Left lung (tissue), 10 donors: Measurements from ENCODE around the gene MCM9. TPM values are rescaled to one million over a fixed set of nuclear protein-coding genes. Genes with fewer than 3 reads are reported as not detected.
"Not testable (repeated sequence)": the region's sequence is repeated elsewhere in the genome, so short reads cannot be mapped to it uniquely, and the experiment has no call there.

Experiments used
- ATAC-seq: fragments of 200-7000 bp; cut with Tn5 transposase; one replicate; pipeline ENCODE4 v1.9.1; 2020; ENCODE audit warnings: moderate library complexity
- DNase-seq, 4 donors: peaks; one replicate each; pipeline ENCODE4 v3.0.0-alpha.2; 2013 to 2020
- H3K27ac ChIP-seq, 2 donors: fragments of 200-600 bp; sonication (generic) in 1 of 2; one replicate each; pipeline versions ENCODE4 v1.5.0 to v1.8.0; 2020 to 2021
- H3K27me3 ChIP-seq, 2 donors: fragments of 200-600 bp; sonication (generic) in 1 of 2; one replicate each; pipeline versions ENCODE4 v1.5.0 to v1.8.0; 2020 to 2021
- H3K36me3 ChIP-seq, 2 donors: fragments of 200-600 bp; sonication (generic) in 1 of 2; one replicate each; pipeline versions ENCODE4 v1.5.0 to v1.8.0; 2020 to 2021
- H3K4me1 ChIP-seq, 2 donors: fragments of 200-600 bp; one replicate each; pipeline ENCODE4 v1.8.0; 2021
- H3K4me3 ChIP-seq, 2 donors: fragments of 200-600 bp; sonication (generic) in 1 of 2; one replicate each; pipeline versions ENCODE4 v1.5.0 to v1.8.0; 2020 to 2021; ENCODE audit warnings: mild to moderate bottlenecking in 1 of 2
- H3K9me3 ChIP-seq, 2 donors: fragments of 200-600 bp; sonication (generic) in 1 of 2; one replicate each; pipeline versions ENCODE4 v1.5.0 to v1.8.0; 2020 to 2021
- intact Hi-C, 2 donors: fragments of 100-400 bp; cut with DNase I; formaldehyde crosslinking; loops; one replicate each; pipeline versions ENCODE4 v1.11.2 to v1.14.2; 2022
- polyA plus RNA-seq, 6 donors: library from polyadenylated mRNA; unstranded; fragments of 120-200 nt; gene quantifications; one replicate each; pipeline ENCODE4 v1.2.1, GENCODE V29; 2013; ENCODE audit not compliant: insufficient read length in 6 of 6
- total RNA-seq, 2 donors: library from RNA; stranded (reverse); fragmentation: NEBNext Ultra II Directional; extraction: Animal tissue kit (Norgen Biotek cat#: 25700); gene quantifications; one replicate each; pipeline ENCODE4 v1.2.1, GENCODE V29; 2021
- TF ChIP-seq, protein P1 (sequence below), 2 donors: fragments of 200-600 bp; sonication (generic) in 1 of 2; IDR thresholded peaks; one replicate each; pipeline versions ENCODE4 v1.5.0 to v1.8.0; 2021; ENCODE audit warnings: antibody characterized with exemption in 2 of 2
- donor health status: DM: no; HTN: yes; CAD: no.
- donor health status: DM: no; HTN: no; CAD: no.

The MCM9 gene
- total and polyA plus RNA-seq, 8 donors = 16.0 to 24.2 (median 20.7) TPM

- TF ChIP-seq, protein P1, sequence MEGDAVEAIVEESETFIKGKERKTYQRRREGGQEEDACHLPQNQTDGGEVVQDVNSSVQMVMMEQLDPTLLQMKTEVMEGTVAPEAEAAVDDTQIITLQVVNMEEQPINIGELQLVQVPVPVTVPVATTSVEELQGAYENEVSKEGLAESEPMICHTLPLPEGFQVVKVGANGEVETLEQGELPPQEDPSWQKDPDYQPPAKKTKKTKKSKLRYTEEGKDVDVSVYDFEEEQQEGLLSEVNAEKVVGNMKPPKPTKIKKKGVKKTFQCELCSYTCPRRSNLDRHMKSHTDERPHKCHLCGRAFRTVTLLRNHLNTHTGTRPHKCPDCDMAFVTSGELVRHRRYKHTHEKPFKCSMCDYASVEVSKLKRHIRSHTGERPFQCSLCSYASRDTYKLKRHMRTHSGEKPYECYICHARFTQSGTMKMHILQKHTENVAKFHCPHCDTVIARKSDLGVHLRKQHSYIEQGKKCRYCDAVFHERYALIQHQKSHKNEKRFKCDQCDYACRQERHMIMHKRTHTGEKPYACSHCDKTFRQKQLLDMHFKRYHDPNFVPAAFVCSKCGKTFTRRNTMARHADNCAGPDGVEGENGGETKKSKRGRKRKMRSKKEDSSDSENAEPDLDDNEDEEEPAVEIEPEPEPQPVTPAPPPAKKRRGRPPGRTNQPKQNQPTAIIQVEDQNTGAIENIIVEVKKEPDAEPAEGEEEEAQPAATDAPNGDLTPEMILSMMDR (IDR thresholded peaks at IDR 0.05) = no peak
- H3K36me3 ChIP-seq = no peaks in the 10 kb centered on the region
- intact Hi-C loops = no loop called here
Measured at GRCh38 chr6:118872318-118872717, 62.6 kb downstream of the MCM9 start.

GRCh38 chr6:118871331-118871730 is 63.6 kb downstream of the MCM9 start:
- Histone ChIP-seq H3K27ac (no peak overlapping the region), H3K27me3 (no peaks in the 10 kb centered on the region), H3K4me3 (no peak overlapping the region), H3K9me3 (no peaks in the 10 kb centered on the region), H3K36me3 (no peaks in the 10 kb centered on the region), H3K4me1 (peaks cover 0 to 5% of the 10 kb centered on the region in 2 donors)
- DNase-seq (no peak), ATAC-seq (no peak)
- intact Hi-C loops = no loop called here
- TF ChIP-seq, protein P1 (IDR thresholded peaks at IDR 0.05) = no peak

More at GRCh38 chr6:118872318-118872717, 62.6 kb downstream of the MCM9 start:
- Histone ChIP-seq H3K4me3 (no peak overlapping the region), H3K27ac (no peak overlapping the region), H3K27me3 (no peaks in the 10 kb centered on the region), H3K9me3 (no peaks in the 10 kb centered on the region), H3K4me1 (peaks cover 0 to 5% of the 10 kb centered on the region in 2 donors)
- no peak for ATAC-seq
- no peak for DNase-seq

- Histone ChIP-seq H3K27me3 (no peaks in the 10 kb centered on the region), H3K4me3 (no peak overlapping the region), H3K4me1 (peaks cover 0 to 9% of the 10 kb centered on the region in 2 donors), H3K9me3 (no peaks in the 10 kb centered on the region), H3K27ac (peak overlapping the region in 1 of 2 donors; percentile 23), H3K36me3 (no peaks in the 10 kb centered on the region)
- TF ChIP-seq, protein P1 (IDR thresholded peaks at IDR 0.05) = no peak
- ATAC-seq = no peak
- intact Hi-C loops = no loop called here
- no peak for DNase-seq
Measured at GRCh38 chr6:118869894-118870589, 64.9 kb downstream of the MCM9 start.

DNA sequence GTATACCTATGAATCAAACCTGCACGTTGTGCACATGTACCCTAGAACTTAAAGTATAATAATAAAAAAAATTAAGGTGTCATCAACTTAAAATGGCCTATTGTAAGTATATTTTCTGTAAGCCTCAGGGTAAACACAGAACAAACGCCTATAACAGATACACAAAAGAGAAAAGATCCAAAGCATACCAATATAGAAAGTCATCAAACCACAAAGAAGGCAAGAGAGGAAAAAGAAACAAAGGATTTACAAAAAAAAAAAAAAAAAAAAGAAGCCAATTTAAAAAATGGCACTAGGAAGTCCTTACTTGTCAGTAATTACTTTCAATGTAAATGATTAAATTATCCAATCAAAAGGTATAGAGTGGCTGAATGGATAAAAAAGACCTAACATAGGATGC is 65.6 kb downstream of the MCM9 start:
- Histone ChIP-seq H3K27ac (no peak overlapping the region), H3K9me3 (no peaks in the 10 kb centered on the region), H3K4me1 (peaks cover 0 to 15% of the 10 kb centered on the region in 2 donors), H3K27me3 (no peaks in the 10 kb centered on the region), H3K36me3 (no peaks in the 10 kb centered on the region), H3K4me3 (no peak overlapping the region)
- ATAC-seq = no peak
- intact Hi-C loops = no loop called here
- TF ChIP-seq, protein P1 (IDR thresholded peaks at IDR 0.05) = no peak
- DNase-seq = no peak

DNA sequence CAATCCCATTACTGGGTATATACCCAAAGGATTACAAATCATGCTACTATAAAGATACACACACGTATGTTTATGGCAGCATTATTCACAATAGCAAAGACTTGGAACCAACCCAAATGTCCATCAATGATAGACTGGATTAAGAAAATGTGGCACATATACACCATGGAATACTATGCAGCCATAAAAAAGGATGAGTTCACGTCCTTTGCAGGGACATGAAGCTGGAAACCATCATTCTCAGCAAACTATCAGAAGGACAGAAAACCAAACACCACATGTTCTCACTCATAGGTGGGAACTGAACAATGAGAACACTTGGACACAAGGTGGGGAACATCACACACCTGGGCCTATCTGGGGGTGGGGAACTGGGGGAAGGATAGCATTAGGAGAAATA is 66.1 kb downstream of the MCM9 start:
- intact Hi-C loops, H3K36me3 ChIP-seq, ATAC-seq, H3K9me3 ChIP-seq, DNase-seq, H3K27ac ChIP-seq, H3K4me3 ChIP-seq, H3K27me3 ChIP-seq: not testable (repeated sequence)
- peaks cover 0 to 15% of the 10 kb centered on the region in 2 donors for H3K4me1 ChIP-seq

DNA sequence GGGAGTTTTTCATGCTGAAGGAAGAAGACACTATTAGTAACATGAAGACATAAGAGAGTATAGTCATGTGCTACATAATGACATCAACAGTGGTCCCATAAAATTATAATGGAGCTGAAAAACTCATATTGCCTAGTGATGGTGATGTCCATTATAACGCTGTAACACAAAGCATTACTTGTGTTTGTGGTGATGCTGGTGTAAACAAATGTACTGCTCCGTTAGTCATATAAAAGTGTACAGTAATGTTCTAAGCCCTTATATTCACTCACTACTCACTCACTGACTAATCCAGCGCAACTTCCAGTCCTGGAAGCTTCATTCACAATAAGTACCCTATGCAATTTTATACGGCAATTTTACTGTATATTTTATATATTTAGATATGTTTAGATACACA is 67.8 kb downstream of the MCM9 start:
- Histone ChIP-seq H3K9me3 (no peaks in the 10 kb centered on the region), H3K27me3 (no peaks in the 10 kb centered on the region), H3K36me3 (no peaks in the 10 kb centered on the region), H3K27ac (no peak overlapping the region), H3K4me1 (peaks cover 0 to 15% of the 10 kb centered on the region in 2 donors), H3K4me3 (no peak overlapping the region)
- DNase-seq (no peak), ATAC-seq (no peak)
- TF ChIP-seq, protein P1 (IDR thresholded peaks at IDR 0.05) = no peak
- intact Hi-C loops = no loop called here
